GM23248 (cell line): Measurements from ENCODE around the gene CD47.

Experiments used
- EZH2 ChIP-seq: fragments of 200-600 bp; sonication (generic); IDR thresholded peaks from 2 replicates; pipeline ENCODE4 v1.6.1; 2018; ENCODE audit warnings: antibody characterized with exemption, mild to moderate bottlenecking; ENCODE audit not compliant: insufficient read depth, poor library complexity, severe bottlenecking
- EZH2phosphoT487 ChIP-seq: fragments of 200-600 bp; sonication (generic); IDR thresholded peaks from 2 replicates; pipeline ENCODE4 v1.6.1; 2018; ENCODE audit warnings: antibody characterized with exemption, moderate library complexity, mild to moderate bottlenecking, low read depth; ENCODE audit not compliant: insufficient read depth

DNA sequence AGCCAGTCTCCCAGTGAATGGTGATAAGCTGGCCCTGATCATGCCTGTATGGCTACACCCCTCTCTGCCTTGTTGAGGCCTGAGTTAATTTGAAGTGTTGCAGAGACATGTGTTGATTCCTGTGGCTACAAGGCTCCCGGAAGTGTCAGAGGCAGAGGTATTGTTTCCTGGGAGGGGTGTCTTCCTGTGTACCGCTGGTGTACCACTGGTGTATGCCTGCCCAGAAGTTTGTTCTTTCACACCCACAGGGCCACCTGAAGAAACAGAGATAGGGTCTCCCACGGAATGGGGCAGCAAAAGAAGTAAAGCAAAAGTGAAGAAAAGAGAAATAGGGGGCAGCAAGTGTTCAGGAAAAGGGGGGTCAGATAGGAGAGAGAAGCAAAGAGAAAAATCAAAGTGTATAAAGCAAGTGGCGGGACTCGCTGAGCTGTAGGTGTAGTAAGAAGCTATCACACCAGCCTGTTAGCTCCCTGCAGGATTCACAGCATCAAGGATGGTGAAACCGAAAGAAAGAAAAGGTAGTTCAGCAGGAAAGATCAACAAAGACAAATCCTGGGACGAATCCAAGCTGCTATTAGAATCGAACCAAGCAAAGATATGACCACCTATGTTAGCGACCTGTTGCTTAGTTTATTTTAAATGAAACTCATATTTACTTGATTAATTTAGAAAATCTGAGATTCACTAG lies 36.6 kb upstream of the CD47 start:
- TF ChIP-seq EZH2phosphoT487 (no peak), EZH2 (no peak)
